ENCODE measurements around the gene PCGF1. TPM values are rescaled to one million over a fixed set of nuclear protein-coding genes. Genes with fewer than 3 reads are reported as not detected.

The PCGF1 gene
- total RNA-seq, 2 experiments from 2014 or later: 9.9 to 15.9 TPM

GRCh38 chr2:74457549-74458131 is 49.9 kb downstream of the PCGF1 start:
- peak; percentile 90 for DNase-seq (ENCODE audit: low spot score)
- Histone ChIP-seq H3K4me1 (ENCODE audit: insufficient read depth, low read length, poor library complexity, severe bottlenecking) (peaks cover 36% of the 10 kb centered on the region), H2AFZ (ENCODE audit: low read length) (peak overlapping the region; percentile 77), H3K36me3 (ENCODE audit: insufficient read depth, low read length) (peaks cover 28% of the 10 kb centered on the region), H3K9me2 (ENCODE audit: insufficient read depth, low read length) (no peaks in the 10 kb centered on the region), H3K79me2 (ENCODE audit: insufficient read depth, low read depth, low read length) (peaks cover 22% of the 10 kb centered on the region), H3K27ac (ENCODE audit: low read depth, low read length, poor library complexity, severe bottlenecking) (peak overlapping the region; percentile 92), H3K4me2 (ENCODE audit: low read length) (peak overlapping the region; percentile 83), H3K4me3 (ENCODE audit: low read depth, low read length, poor library complexity, severe bottlenecking) (peak overlapping the region; percentile 98), H4K20me1 (ENCODE audit: insufficient read depth, low read length) (no peaks in the 10 kb centered on the region), H3K9me3 (ENCODE audit: low read length) (no peaks in the 10 kb centered on the region)
- TF ChIP-seq CTCF (conservative IDR thresholded peaks at IDR 0.05; ENCODE audit: low read length): no peak
- TF ChIP-seq EZH2phosphoT487 (IDR thresholded peaks at IDR 0.05; ENCODE audit: borderline replicate concordance, low read depth, low read length): no peak
- ChIA-PET POLR2A (interaction anchor here (0.6 to 3.1 kb wide), 16 partner anchors 9 to 1074 kb away, joined by 3 to 25 read pairs (median 4); partner anchors contain the start of genes CCDC142, MRPL53, RTKN and TTC31), CTCF (ENCODE audit: unreplicated experiment) (interaction anchor here (0.8 to 1.0 kb wide), 2 partner anchors 15 to 21 kb away, joined by 5 to 6 read pairs; no protein-coding TSS in a partner anchor)
- intact Hi-C loops (cut with micrococcal nuclease; ENCODE audit: unreplicated experiment): loop anchor here (1.0 kb wide), 2 partner anchors 26 to 72 kb away; partner anchors contain the start of genes AUP1, HTRA2 and TTC31
- BruUV-seq (replicated peaks): no TSS peak

GRCh38 chr2:74457129-74457548 is 50.4 kb downstream of the PCGF1 start:
- no peaks in the 10 kb centered on the region for H3K9me3 ChIP-seq (ENCODE audit: low read length)
- peak overlapping the region; percentile 92 for H3K27ac ChIP-seq (ENCODE audit: low read depth, low read length, poor library complexity, severe bottlenecking)
- CTCF ChIA-PET (ENCODE audit: unreplicated experiment): interaction anchor here (0.8 kb wide), 1 partner anchor 22 kb away, joined by 5 read pairs; no protein-coding TSS in a partner anchor
- no TSS peak for BruUV-seq (replicated peaks)
- no peaks in the 10 kb centered on the region for H4K20me1 ChIP-seq (ENCODE audit: insufficient read depth, low read length)
- DNase-seq (ENCODE audit: low spot score): no peak
- POLR2A ChIA-PET: interaction anchor here (0.5 to 3.1 kb wide), 12 partner anchors 8 to 276 kb away, joined by 3 to 25 read pairs (median 4); partner anchors contain the start of genes CCDC142, MOGS, MRPL53 and RTKN
- intact Hi-C loops (cut with micrococcal nuclease; ENCODE audit: unreplicated experiment): loop anchor here (1.0 kb wide), 2 partner anchors 26 to 72 kb away; partner anchors contain the start of genes AUP1, HTRA2 and TTC31
- H3K36me3 ChIP-seq (ENCODE audit: insufficient read depth, low read length): peaks cover 23% of the 10 kb centered on the region
- no peak overlapping the region for H2AFZ ChIP-seq (ENCODE audit: low read length)
- H3K79me2 ChIP-seq (ENCODE audit: insufficient read depth, low read depth, low read length): peaks cover 22% of the 10 kb centered on the region
- TF ChIP-seq EZH2phosphoT487 (IDR thresholded peaks at IDR 0.05; ENCODE audit: borderline replicate concordance, low read depth, low read length) (no peak), CTCF (conservative IDR thresholded peaks at IDR 0.05; ENCODE audit: low read length) (no peak)
- peaks cover 41% of the 10 kb centered on the region for H3K4me1 ChIP-seq (ENCODE audit: insufficient read depth, low read length, poor library complexity, severe bottlenecking)
- H3K4me2 ChIP-seq (ENCODE audit: low read length): peak overlapping the region; percentile 83
- peak overlapping the region; percentile 98 for H3K4me3 ChIP-seq (ENCODE audit: low read depth, low read length, poor library complexity, severe bottlenecking)
- no peaks in the 10 kb centered on the region for H3K9me2 ChIP-seq (ENCODE audit: insufficient read depth, low read length)

Other genes starting within 250 kb of the PCGF1 start
- 1.1 and 1.2 TPM in 2 replicates for gene SLC4A5, start 164.3 kb downstream of the PCGF1 start, total RNA-seq (2014; rRNA removed; shearing (Covaris generic))
- 3.4 and 7.0 TPM in 2 replicates for gene SLC4A5, start 164.3 kb downstream of the PCGF1 start, total RNA-seq (2022)
- 45.5 and 50.3 TPM in 2 replicates for gene DCTN1, start 127.4 kb downstream of the PCGF1 start, total RNA-seq (2014; rRNA removed; shearing (Covaris generic))
- gene DCTN1, start 127.4 kb downstream of the PCGF1 start, total RNA-seq (2022): 100 and 105 TPM in 2 replicates
- gene C2orf81, start 86.1 kb downstream of the PCGF1 start, total RNA-seq (2014; rRNA removed; shearing (Covaris generic)): 3.2 and 5.5 TPM in 2 replicates
- 20.7 and 22.5 TPM in 2 replicates for gene C2orf81, start 86.1 kb downstream of the PCGF1 start, total RNA-seq (2022)
- 55.5 and 64.7 TPM in 2 replicates for gene WDR54, start 86.0 kb downstream of the PCGF1 start, total RNA-seq (2014; rRNA removed; shearing (Covaris generic))
- 82.5 and 89.5 TPM in 2 replicates for gene WDR54, start 86.0 kb downstream of the PCGF1 start, total RNA-seq (2022)
- gene RTKN, start 65.8 kb downstream of the PCGF1 start, total RNA-seq (2014; rRNA removed; shearing (Covaris generic)): 1.3 and 2.3 TPM in 2 replicates
- 5.4 and 7.7 TPM in 2 replicates for gene RTKN, start 65.8 kb downstream of the PCGF1 start, total RNA-seq (2022)
- gene INO80B, start 52.6 kb downstream of the PCGF1 start, total RNA-seq (2014; rRNA removed; shearing (Covaris generic)): 29.2 and 38.7 TPM in 2 replicates
- 43.1 and 44.5 TPM in 2 replicates for gene INO80B, start 52.6 kb downstream of the PCGF1 start, total RNA-seq (2022)
- gene WBP1, start 49.3 kb downstream of the PCGF1 start, total RNA-seq (2014; rRNA removed; shearing (Covaris generic)): 70.7 and 70.8 TPM in 2 replicates
- gene WBP1, start 49.3 kb downstream of the PCGF1 start, total RNA-seq (2022): 68.8 and 83.8 TPM in 2 replicates
- gene MOGS, start 42.3 kb downstream of the PCGF1 start, total RNA-seq (2014; rRNA removed; shearing (Covaris generic)): 46.9 and 51.3 TPM in 2 replicates
- gene MOGS, start 42.3 kb downstream of the PCGF1 start, total RNA-seq (2022): 50.1 and 52.7 TPM in 2 replicates
- gene MRPL53, start 35.0 kb downstream of the PCGF1 start, total RNA-seq (2014; rRNA removed; shearing (Covaris generic)): 46.1 and 85.7 TPM in 2 replicates
- 90.0 and 102 TPM in 2 replicates for gene MRPL53, start 35.0 kb downstream of the PCGF1 start, total RNA-seq (2022)
- gene CCDC142, start 24.7 kb downstream of the PCGF1 start, total RNA-seq (2014; rRNA removed; shearing (Covaris generic)): 52.3 and 53.0 TPM in 2 replicates
- gene CCDC142, start 24.7 kb downstream of the PCGF1 start, total RNA-seq (2022): 42.5 and 52.0 TPM in 2 replicates
- gene TTC31, start 24.6 kb downstream of the PCGF1 start, total RNA-seq (2014; rRNA removed; shearing (Covaris generic)): 34.6 and 49.5 TPM in 2 replicates
- 31.5 and 37.4 TPM in 2 replicates for gene TTC31, start 24.6 kb downstream of the PCGF1 start, total RNA-seq (2022)
- not detected in 2 replicates for gene LBX2, start 8.1 kb downstream of the PCGF1 start, total RNA-seq (2014; rRNA removed; shearing (Covaris generic))
- gene LBX2, start 8.1 kb downstream of the PCGF1 start, total RNA-seq (2022): not detected in 2 replicates
- gene TLX2, start 6.8 kb upstream of the PCGF1 start, total RNA-seq (2014; rRNA removed; shearing (Covaris generic)): not detected in 2 replicates
- not detected in 2 replicates for gene TLX2, start 6.8 kb upstream of the PCGF1 start, total RNA-seq (2022)
- gene DQX1, start 18.5 kb upstream of the PCGF1 start, total RNA-seq (2014; rRNA removed; shearing (Covaris generic)): 0.32 and 0.54 TPM in 2 replicates
- gene DQX1, start 18.5 kb upstream of the PCGF1 start, total RNA-seq (2022): 0.76 and 1.8 TPM in 2 replicates
- gene AUP1, start 22.0 kb upstream of the PCGF1 start, total RNA-seq (2014; rRNA removed; shearing (Covaris generic)): 163 and 188 TPM in 2 replicates
- gene AUP1, start 22.0 kb upstream of the PCGF1 start, total RNA-seq (2022): 121 and 122 TPM in 2 replicates
- 54.8 and 60.4 TPM in 2 replicates for gene HTRA2, start 22.2 kb upstream of the PCGF1 start, total RNA-seq (2014; rRNA removed; shearing (Covaris generic))
- gene HTRA2, start 22.2 kb upstream of the PCGF1 start, total RNA-seq (2022): 50.7 and 59.4 TPM in 2 replicates
- gene LOXL3, start 46.2 kb upstream of the PCGF1 start, total RNA-seq (2014; rRNA removed; shearing (Covaris generic)): 0.72 and 0.98 TPM in 2 replicates
- 0.21 and 0.79 TPM in 2 replicates for gene LOXL3, start 46.2 kb upstream of the PCGF1 start, total RNA-seq (2022)
- gene DOK1, start 47.0 kb upstream of the PCGF1 start, total RNA-seq (2014; rRNA removed; shearing (Covaris generic)): 13.4 and 19.3 TPM in 2 replicates
- 9.5 and 9.7 TPM in 2 replicates for gene DOK1, start 47.0 kb upstream of the PCGF1 start, total RNA-seq (2022)
- not detected in 2 replicates for gene M1AP, start 140.6 kb upstream of the PCGF1 start, total RNA-seq (2014; rRNA removed; shearing (Covaris generic))
- not detected in 2 replicates for gene M1AP, start 140.6 kb upstream of the PCGF1 start, total RNA-seq (2022)
- 2.3 and 3.4 TPM in 2 replicates for gene SEMA4F, start 146.6 kb upstream of the PCGF1 start, total RNA-seq (2014; rRNA removed; shearing (Covaris generic))
- gene SEMA4F, start 146.6 kb upstream of the PCGF1 start, total RNA-seq (2022): 3.3 and 4.3 TPM in 2 replicates